ENCODE results near the gene EXOC5. TPM values are rescaled to one million over a fixed set of nuclear protein-coding genes. Genes with fewer than 3 reads are reported as not detected.
"Not testable (repeated sequence)": the region's sequence is repeated elsewhere in the genome, so short reads cannot be mapped to it uniquely, and the experiment has no call there.

The EXOC5 gene
- total RNA-seq, 1 experiment from 2014 or later = 109 TPM

GRCh38 chr14:57209561-57209960, 59.1 kb downstream of the EXOC5 start:
- H3K4me1 ChIP-seq (ENCODE audit: insufficient read depth, low read length) = peaks cover 3% of the 10 kb centered on the region; the same call in 1 of the 2 replicates
- no peaks in the 10 kb centered on the region for H3F3A ChIP-seq (ENCODE audit: low read length, unreplicated experiment)
- POLR2A ChIA-PET (ENCODE audit: unreplicated experiment) = no interaction called here
- CTCF ChIA-PET = interaction anchor here (0.7 kb wide), 1 partner anchor 76 kb away, joined by 3 read pairs; no protein-coding TSS in a partner anchor
- TF ChIP-seq EZH2phosphoT487 (IDR thresholded peaks at IDR 0.05; ENCODE audit: borderline replicate concordance, low read length) (no peak), CTCF (conservative IDR thresholded peaks at IDR 0.05; ENCODE audit: low read depth, low read length) (no peak), EZH2 (IDR thresholded peaks at IDR 0.05; ENCODE audit: low read length, unreplicated experiment) (no peak)
- H3K9me2 ChIP-seq (replicated peaks; ENCODE audit: low read length) = no peaks in the 10 kb centered on the region
- H4K20me1 ChIP-seq (ENCODE audit: low read length) = no peaks in the 10 kb centered on the region
- peaks cover 57% of the 10 kb centered on the region for H3K36me3 ChIP-seq (ENCODE audit: low read depth, low read length)
- no peak overlapping the region for H2AFZ ChIP-seq (ENCODE audit: low read length)
- intact Hi-C loops (cut with micrococcal nuclease) = loop anchor here (2.0 to 5.0 kb wide), 2 partner anchors 85 to 173 kb away; no protein-coding TSS in a partner anchor
- no peak overlapping the region for H3K27ac ChIP-seq (ENCODE audit: low read length)
- no TSS peak for BruUV-seq (replicated peaks)
- DNase-seq (peak; percentile 73), ATAC-seq (peak; percentile 97)
- H3K27me3 ChIP-seq (ENCODE audit: low read length) = no peaks in the 10 kb centered on the region
- no peak overlapping the region for H3K4me2 ChIP-seq (ENCODE audit: low read length)
- H3K9ac ChIP-seq (ENCODE audit: low read length) = no peak overlapping the region
- H3K79me2 ChIP-seq (ENCODE audit: low read length) = no peaks in the 10 kb centered on the region
- H3K9me3 ChIP-seq (ENCODE audit: low read length) = no peaks in the 10 kb centered on the region
- H3K4me3 ChIP-seq (ENCODE audit: low read length) = no peak overlapping the region

GRCh38 chr14:57205938-57206337, 62.8 kb downstream of the EXOC5 start:
- ChIA-PET CTCF (no interaction called here), POLR2A (ENCODE audit: unreplicated experiment) (no interaction called here)
- no peaks in the 10 kb centered on the region for H3F3A ChIP-seq (ENCODE audit: low read length, unreplicated experiment)
- H4K20me1 ChIP-seq (ENCODE audit: low read length) = no peaks in the 10 kb centered on the region
- TF ChIP-seq EZH2phosphoT487 (IDR thresholded peaks at IDR 0.05; ENCODE audit: borderline replicate concordance, low read length) (no peak), EZH2 (IDR thresholded peaks at IDR 0.05; ENCODE audit: low read length, unreplicated experiment) (no peak), CTCF (conservative IDR thresholded peaks at IDR 0.05; ENCODE audit: low read depth, low read length) (no peak)
- H3K27ac ChIP-seq (ENCODE audit: low read length) = no peak overlapping the region
- no peaks in the 10 kb centered on the region for H3K9me2 ChIP-seq (replicated peaks; ENCODE audit: low read length)
- BruUV-seq (replicated peaks) = no TSS peak
- no peak overlapping the region for H3K4me3 ChIP-seq (ENCODE audit: low read length)
- no peaks in the 10 kb centered on the region for H3K79me2 ChIP-seq (ENCODE audit: low read length)
- peaks cover 31% of the 10 kb centered on the region for H3K36me3 ChIP-seq (ENCODE audit: low read depth, low read length)
- H3K4me2 ChIP-seq (ENCODE audit: low read length) = no peak overlapping the region
- no peak overlapping the region for H2AFZ ChIP-seq (ENCODE audit: low read length)
- no peak overlapping the region for H3K9ac ChIP-seq (ENCODE audit: low read length)
- intact Hi-C loops (cut with micrococcal nuclease) = loop anchor here (5.0 kb wide), 1 partner anchor 176 kb away; no protein-coding TSS in a partner anchor
- no peaks in the 10 kb centered on the region for H3K27me3 ChIP-seq (ENCODE audit: low read length)
- H3K4me1 ChIP-seq (ENCODE audit: insufficient read depth, low read length) = peaks cover 3% of the 10 kb centered on the region; the same call in 1 of the 2 replicates
- no peaks in the 10 kb centered on the region for H3K9me3 ChIP-seq (ENCODE audit: low read length)
- ATAC-seq = no peak
- no peak for DNase-seq

GRCh38 chr14:57202672-57203071, 66.0 kb downstream of the EXOC5 start:
- peak; percentile 52; the same call in 1 of the 2 replicates for TF ChIP-seq CTCF (conservative IDR thresholded peaks at IDR 0.05; ENCODE audit: low read depth, low read length)
- H3F3A ChIP-seq (ENCODE audit: low read length, unreplicated experiment); H4K20me1 ChIP-seq (ENCODE audit: low read length); H3K4me2 ChIP-seq (ENCODE audit: low read length); BruUV-seq (replicated peaks); H3K79me2 ChIP-seq (ENCODE audit: low read length); H2AFZ ChIP-seq (ENCODE audit: low read length); H3K27me3 ChIP-seq (ENCODE audit: low read length); H3K4me3 ChIP-seq (ENCODE audit: low read length); DNase-seq; H3K9ac ChIP-seq (ENCODE audit: low read length); H3K27ac ChIP-seq (ENCODE audit: low read length); H3K4me1 ChIP-seq (ENCODE audit: insufficient read depth, low read length); H3K9me2 ChIP-seq (replicated peaks; ENCODE audit: low read length); POLR2A ChIA-PET (ENCODE audit: unreplicated experiment); CTCF ChIA-PET; H3K9me3 ChIP-seq (ENCODE audit: low read length): not testable (repeated sequence)
- intact Hi-C loops (cut with micrococcal nuclease) = loop anchor here (2.0 to 5.0 kb wide), 2 partner anchors 646 to 710 kb away; no protein-coding TSS in a partner anchor
- ATAC-seq = peak; percentile 66
- peaks cover 13% of the 10 kb centered on the region; the same call in 1 of the 2 replicates for H3K36me3 ChIP-seq (ENCODE audit: low read depth, low read length)
